SK-N-SH (cell line): Measurements from ENCODE around the gene TMEM187. TPM values are rescaled to one million over a fixed set of nuclear protein-coding genes. Genes with fewer than 3 reads are reported as not detected.

Experiments used
- CTCF ChIA-PET: fragments of 300-600, 350-600 bp; formaldehyde crosslinking; extraction: SDS; loops from one replicate; lab custom pipeline; 2021; lab: Yijun Ruan, JAX
- POLR2A ChIA-PET: fragments of 350-600 bp; sonication (Branson Sonifier 250); formaldehyde crosslinking; extraction: SDS; loops from one replicate; lab custom pipeline; 2020; ENCODE audit warnings: antibody characterized with exemption, inconsistent platforms; lab: Yijun Ruan, JAX
- DNase-seq: peaks from one replicate; pipeline ENCODE4 v3.0.0; 2012
- H2AFZ ChIP-seq: fragments of 200-600 bp; sonication (generic); 2 replicates; pipeline ENCODE4 v1.8.1; 2016; ENCODE audit warnings: antibody characterized with exemption, mild to moderate bottlenecking, low read depth
- H3F3A ChIP-seq: fragments of 200-600 bp; sonication (generic); replicated peaks from 2 replicates; pipeline ENCODE3; 2016; ENCODE audit warnings: antibody characterized with exemption, mild to moderate bottlenecking; ENCODE audit not compliant: insufficient read depth
- H3K27ac ChIP-seq, 2 experiments: fragments of 200-500 bp in 1 of 2; fragments of 200-600 bp in 1 of 2; sonication (Bioruptor generic) in 1 of 2; sonication (generic), shearing (Covaris generic) in 1 of 2; 2 replicates each; pipeline versions ENCODE4 v1.5.1 to v1.6.1; 2014 to 2016; ENCODE audit warnings: low read depth in 2 of 2, inconsistent platforms in 1 of 2, low read length in 1 of 2, mild to moderate bottlenecking in 1 of 2, mixed read lengths in 1 of 2
- H3K27me3 ChIP-seq: fragments of 200-600 bp; sonication (generic), shearing (Covaris generic); 2 replicates; pipeline ENCODE4 v1.6.1; 2016; ENCODE audit warnings: mixed run types; ENCODE audit not compliant: insufficient read depth
- H3K36me3 ChIP-seq, 2 experiments: fragments of 200-500 bp in 1 of 2; fragments of 200-600 bp in 1 of 2; sonication (Bioruptor generic) in 1 of 2; sonication (generic) in 1 of 2; replicated peaks in 1 of 2; 2 replicates each; pipeline versions ENCODE3 to v1.5.1; 2014 to 2016; ENCODE audit warnings: low read length in 1 of 2, mild to moderate bottlenecking in 1 of 2; ENCODE audit not compliant: insufficient read depth in 2 of 2, control insufficient read depth in 1 of 2
- H3K4me1 ChIP-seq, 2 experiments: fragments of 200-500 bp in 1 of 2; fragments of 200-600 bp in 1 of 2; sonication (Bioruptor generic) in 1 of 2; sonication (generic), shearing (Covaris generic) in 1 of 2; 2 replicates each; pipeline versions ENCODE4 v1.5.1 to v1.6.1; 2014 to 2016; ENCODE audit warnings: low read depth in 1 of 2, low read length in 1 of 2, mixed run types in 1 of 2; ENCODE audit not compliant: insufficient read depth in 2 of 2, control insufficient read depth in 1 of 2
- H3K4me2 ChIP-seq: fragments of 200-600 bp; sonication (generic), shearing (Covaris generic); 2 replicates; pipeline ENCODE4 v1.6.1; 2017; ENCODE audit warnings: mixed run types
- H3K4me3 ChIP-seq, 2 experiments: fragments of 200-500 bp in 1 of 2; fragments of 200-600 bp in 1 of 2; sonication (Bioruptor generic) in 1 of 2; sonication (generic), shearing (Covaris generic) in 1 of 2; 2 replicates each; pipeline versions ENCODE4 v1.5.1 to v1.8.1; 2014 to 2016; ENCODE audit warnings: low read depth in 2 of 2, inconsistent platforms in 1 of 2, low read length in 1 of 2, mild to moderate bottlenecking in 1 of 2, mixed read lengths in 1 of 2, moderate library complexity in 1 of 2
- H3K79me2 ChIP-seq: fragments of 200-600 bp; sonication (generic); 2 replicates; pipeline ENCODE4 v1.8.1; 2017; ENCODE audit warnings: mild to moderate bottlenecking; ENCODE audit not compliant: insufficient read depth
- H3K9ac ChIP-seq: fragments of 200-600 bp; sonication (generic); 2 replicates; pipeline ENCODE4 v1.6.1; 2017; ENCODE audit warnings: mixed run types
- H3K9me2 ChIP-seq: fragments of 200-600 bp; sonication (generic); 2 replicates; pipeline ENCODE4 v1.6.1; 2017; ENCODE audit warnings: mixed run types
- H3K9me3 ChIP-seq: fragments of 200-600 bp; sonication (generic); 2 replicates; pipeline ENCODE4 v1.6.1; 2017; ENCODE audit warnings: mixed run types, mild to moderate bottlenecking, moderate library complexity
- H4K20me1 ChIP-seq: fragments of 200-600 bp; sonication (generic); 2 replicates; pipeline ENCODE4 v1.6.1; 2017; ENCODE audit warnings: mild to moderate bottlenecking, mixed run types; ENCODE audit not compliant: insufficient read depth
- ELF1 ChIP-seq: IDR thresholded peaks from 2 replicates; pipeline ENCODE4 v1.4.0; 2012
- EZH2phosphoT487 ChIP-seq: fragments of 200-600 bp; sonication (generic); IDR thresholded peaks from 2 replicates; pipeline ENCODE4 v1.6.1; 2017; ENCODE audit warnings: low read depth, mixed run types, mild to moderate bottlenecking, antibody characterized with exemption, moderate library complexity, borderline replicate concordance
- FOSL2 ChIP-seq: IDR thresholded peaks from 2 replicates; pipeline ENCODE4 v1.4.0; 2012; ENCODE audit warnings: low read depth, mild to moderate bottlenecking, moderate library complexity, borderline replicate concordance
- FOXM1 ChIP-seq: IDR thresholded peaks from 2 replicates; pipeline ENCODE4 v1.4.0; 2012; ENCODE audit warnings: low read depth, mild to moderate bottlenecking
- GABPA ChIP-seq: IDR thresholded peaks from 2 replicates; pipeline ENCODE4 v1.4.0; 2012; ENCODE audit warnings: low read depth, mild to moderate bottlenecking
- JUND ChIP-seq: IDR thresholded peaks from 2 replicates; pipeline ENCODE4 v1.4.0; 2012
- MEF2A ChIP-seq: IDR thresholded peaks from 2 replicates; pipeline ENCODE4 v1.4.0; 2012; ENCODE audit warnings: low read depth, borderline replicate concordance
- MXI1 ChIP-seq: IDR thresholded peaks from 2 replicates; pipeline ENCODE4 v1.6.1; 2012; ENCODE audit warnings: mild to moderate bottlenecking, low read depth, low read length, improper control_type of control experiment
- NFIC ChIP-seq: IDR thresholded peaks from 2 replicates; pipeline ENCODE4 v1.4.0; 2012; ENCODE audit warnings: borderline replicate concordance
- PBX3 ChIP-seq: IDR thresholded peaks from 2 replicates; pipeline ENCODE4; 2012
- POLR2AphosphoS5 ChIP-seq: IDR thresholded peaks from 2 replicates; pipeline ENCODE4 v1.6.1; 2012; ENCODE audit warnings: low read depth, low read length
- RAD21 ChIP-seq: IDR thresholded peaks from 2 replicates; pipeline ENCODE4 v1.6.1; 2012; ENCODE audit warnings: mild to moderate bottlenecking, low read length
- RCOR1 ChIP-seq: fragments of 150-350 bp; IDR thresholded peaks from 2 replicates; pipeline ENCODE4 v1.6.1; 2017; ENCODE audit warnings: antibody characterized with exemption, low read length
- REST ChIP-seq: IDR thresholded peaks from 2 replicates; pipeline ENCODE4 v1.6.1; 2012; ENCODE audit warnings: mild to moderate bottlenecking, low read depth, low read length, moderate library complexity
- RXRA ChIP-seq: IDR thresholded peaks from 2 replicates; pipeline ENCODE4 v1.4.0; 2012; ENCODE audit warnings: low read depth, mild to moderate bottlenecking, borderline replicate concordance
- SIN3A ChIP-seq: IDR thresholded peaks from 2 replicates; pipeline ENCODE4 v1.6.1; 2012; ENCODE audit warnings: low read depth, mild to moderate bottlenecking, low read length, moderate library complexity, borderline replicate concordance
- SMC3 ChIP-seq: IDR thresholded peaks from 2 replicates; pipeline ENCODE4 v1.6.1; 2012; ENCODE audit warnings: low read depth, low read length, improper control_type of control experiment
- TCF12 ChIP-seq: IDR thresholded peaks from 2 replicates; pipeline ENCODE4 v1.4.0; 2012
- TEAD4 ChIP-seq: IDR thresholded peaks from 2 replicates; pipeline ENCODE4 v1.4.0; 2012; ENCODE audit warnings: mild to moderate bottlenecking, borderline replicate concordance; ENCODE audit not compliant: insufficient read depth
- USF1 ChIP-seq: IDR thresholded peaks from 2 replicates; pipeline ENCODE4 v1.4.0; 2012; ENCODE audit warnings: low read depth, borderline replicate concordance
- USF2 ChIP-seq: fragments of 150-350 bp; IDR thresholded peaks from 2 replicates; pipeline ENCODE4 v1.6.1; 2017; ENCODE audit warnings: antibody characterized with exemption, low read length, low read depth, borderline replicate concordance
- WGBS: methylation state at CpG from one replicate; pipeline ENCODE4 v1.1.6; 2017; ENCODE audit warnings: low lambda C conversion rate; 5-methylcytosine and 5-hydroxymethylcytosine counted together
- polyA plus RNA-seq, 3 experiments: library from polyadenylated mRNA; depleted of rRNA; stranded (reverse); fragments of >200 nt; gene quantifications; 2 replicates each; pipeline ENCODE4 v1.2.3, GENCODE V29; 2012
- TF ChIP-seq, protein P1 (sequence below): IDR thresholded peaks from 2 replicates; pipeline ENCODE4 v1.4.0; 2012; ENCODE audit warnings: low read depth, borderline replicate concordance

TMEM187 gene
- polyA plus RNA-seq, 1 of the 3 experiments (the other 2 are of a cell fraction): 10.9 TPM

DNA sequence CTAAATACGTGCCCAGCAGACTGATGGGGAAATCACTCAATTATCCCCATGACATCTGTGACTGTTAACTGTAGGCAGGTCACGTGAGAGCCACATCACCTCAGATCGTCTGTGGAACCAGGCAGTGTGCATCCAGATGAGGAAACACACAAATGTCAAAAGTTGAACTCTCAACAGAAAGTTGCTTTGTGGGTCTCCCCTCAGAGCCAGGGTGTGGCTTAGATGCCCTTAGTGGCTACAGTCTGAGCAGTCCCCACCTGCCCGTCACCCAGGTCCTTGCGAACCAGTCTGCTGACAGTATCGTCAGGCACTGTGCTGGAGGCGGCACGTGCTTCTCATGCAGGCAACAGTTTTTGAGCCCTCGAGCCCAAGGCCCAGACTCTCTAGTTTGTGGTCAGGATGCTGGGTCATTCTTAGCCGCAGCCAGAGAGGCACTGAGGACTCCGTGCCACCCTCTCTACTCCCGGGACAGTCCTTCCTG lies 10.8 kb downstream of the TMEM187 start (continued):
- TF ChIP-seq REST (no peak), JUND (no peak), TEAD4 (no peak), FOXM1 (no peak), RAD21 (no peak)

GRCh38 chrX:153984351-153985178 lies 12.0 kb downstream of the TMEM187 start:
- no peaks in the 10 kb centered on the region for H3K36me3 ChIP-seq
- H4K20me1 ChIP-seq: peaks cover 3% of the 10 kb centered on the region; the same call in 1 of the 2 replicates
- H3K4me3 ChIP-seq: no peak overlapping the region
- no peaks in the 10 kb centered on the region for H3K9me3 ChIP-seq
- H3K9ac ChIP-seq: no peak overlapping the region
- POLR2A ChIA-PET: no interaction called here
- no peak overlapping the region for H3K27ac ChIP-seq
- CTCF ChIA-PET: interaction anchor here (0.6 kb wide), 1 partner anchor 17 kb away, joined by 3 read pairs; no protein-coding TSS in a partner anchor
- no peaks in the 10 kb centered on the region for H3K9me2 ChIP-seq
- 80% methylated on average over 17 of the region's 20 CpGs for WGBS
- peaks cover 0 to 3% of the 10 kb centered on the region in 2 experiments; a peak in 1 of 4 replicates for H3K4me1 ChIP-seq
- no peak for DNase-seq
- H3K4me2 ChIP-seq: no peak overlapping the region
- H2AFZ ChIP-seq: no peak overlapping the region
- H3K79me2 ChIP-seq: no peaks in the 10 kb centered on the region
- H3F3A ChIP-seq: no peaks in the 10 kb centered on the region
- 0 out of 2 replicates have a peak, but pooled peaks cover 5% of the 10 kb centered on the region for H3K27me3 ChIP-seq
- TF ChIP-seq FOXM1 (no peak), RCOR1 (no peak), GABPA (no peak), POLR2AphosphoS5 (no peak), ELF1 (no peak), MXI1 (no peak), FOSL2 (no peak), TCF12 (no peak), NFIC (no peak), EZH2phosphoT487 (no peak), RXRA (no peak), USF1 (no peak), SIN3A (no peak), USF2 (no peak), PBX3 (no peak), SMC3 (no peak), MEF2A (no peak)
- TF ChIP-seq, protein P1, sequence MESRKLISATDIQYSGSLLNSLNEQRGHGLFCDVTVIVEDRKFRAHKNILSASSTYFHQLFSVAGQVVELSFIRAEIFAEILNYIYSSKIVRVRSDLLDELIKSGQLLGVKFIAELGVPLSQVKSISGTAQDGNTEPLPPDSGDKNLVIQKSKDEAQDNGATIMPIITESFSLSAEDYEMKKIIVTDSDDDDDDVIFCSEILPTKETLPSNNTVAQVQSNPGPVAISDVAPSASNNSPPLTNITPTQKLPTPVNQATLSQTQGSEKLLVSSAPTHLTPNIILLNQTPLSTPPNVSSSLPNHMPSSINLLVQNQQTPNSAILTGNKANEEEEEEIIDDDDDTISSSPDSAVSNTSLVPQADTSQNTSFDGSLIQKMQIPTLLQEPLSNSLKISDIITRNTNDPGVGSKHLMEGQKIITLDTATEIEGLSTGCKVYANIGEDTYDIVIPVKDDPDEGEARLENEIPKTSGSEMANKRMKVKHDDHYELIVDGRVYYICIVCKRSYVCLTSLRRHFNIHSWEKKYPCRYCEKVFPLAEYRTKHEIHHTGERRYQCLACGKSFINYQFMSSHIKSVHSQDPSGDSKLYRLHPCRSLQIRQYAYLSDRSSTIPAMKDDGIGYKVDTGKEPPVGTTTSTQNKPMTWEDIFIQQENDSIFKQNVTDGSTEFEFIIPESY: no peak
